ENCODE data around the gene SERPINB12. TPM values are rescaled to one million over a fixed set of nuclear protein-coding genes. Genes with fewer than 3 reads are reported as not detected.

The SERPINB12 gene
- total RNA-seq, 1 donor from 2014 or later = not detected

DNA sequence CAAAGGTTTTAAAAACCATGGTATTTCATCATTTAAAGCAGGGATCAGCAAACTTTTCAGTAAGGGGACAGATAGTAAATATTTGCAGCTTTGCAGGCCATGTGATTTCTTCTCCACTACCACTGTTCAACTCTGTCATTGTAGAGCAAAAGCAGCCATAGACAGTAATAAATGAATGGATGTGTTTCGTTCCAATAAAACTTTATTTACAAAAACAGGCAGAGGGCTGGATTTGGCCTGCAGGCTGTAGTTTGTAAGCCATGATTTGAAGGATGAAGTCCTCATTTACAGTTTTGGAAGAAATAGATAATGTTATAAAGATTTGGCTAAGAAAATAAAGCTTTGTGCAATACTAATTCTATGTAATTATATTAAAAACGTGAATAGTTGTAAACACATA lies 1.8 kb downstream of the SERPINB12 start:
- no peak for ATAC-seq
- intact Hi-C loops (cut with DNase I) = no loop called here
- DNase-seq (ENCODE audit: missing footprints) = no peak

DNA sequence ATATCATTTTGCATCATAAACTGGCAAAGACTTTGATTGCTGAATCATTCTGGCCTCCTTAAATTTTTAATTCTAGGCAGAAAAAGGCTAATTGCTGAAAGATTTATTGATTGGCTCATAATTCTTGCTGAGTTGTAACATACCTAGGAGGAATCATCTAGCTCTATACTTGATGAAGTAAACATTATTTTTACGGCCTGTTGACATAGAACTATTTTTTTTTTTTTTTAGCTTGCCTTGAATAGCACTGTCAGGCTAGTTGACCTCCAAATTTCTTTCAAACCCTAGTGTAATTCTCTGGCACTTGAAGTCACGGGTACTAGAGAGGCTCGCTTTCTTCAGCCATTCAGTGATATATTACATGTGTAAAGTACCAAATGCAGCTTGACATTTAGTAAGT lies 2.8 kb downstream of the SERPINB12 start:
- intact Hi-C loops (cut with DNase I) = no loop called here
- ATAC-seq (no peak), DNase-seq (ENCODE audit: missing footprints) (no peak)

- ATAC-seq (no peak), DNase-seq (ENCODE audit: missing footprints) (no peak)
- intact Hi-C loops (cut with DNase I) = no loop called here
Observed at GRCh38 chr18:63550068-63550467, 7.9 kb downstream of the SERPINB12 start.

DNA sequence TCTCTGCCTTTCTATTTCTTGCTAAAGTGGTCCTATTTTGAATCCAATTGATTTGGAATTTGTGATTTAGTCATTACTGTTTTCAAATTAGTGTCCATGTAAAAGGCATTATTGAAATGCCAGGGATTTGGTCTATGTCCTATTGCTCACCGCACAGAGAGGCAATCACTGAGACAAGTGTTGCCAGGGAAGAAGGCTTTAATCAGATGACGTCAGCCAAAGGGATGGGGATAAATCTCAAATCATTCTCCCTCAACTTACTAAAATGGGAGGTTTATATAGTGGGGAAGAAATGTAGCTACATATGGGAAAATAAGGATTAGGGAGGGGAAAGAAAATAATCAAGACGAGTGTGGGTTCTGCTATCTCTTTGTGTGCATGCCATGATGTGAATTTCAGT lies 9.6 kb downstream of the SERPINB12 start:
- intact Hi-C loops (cut with DNase I) = no loop called here
- DNase-seq (ENCODE audit: missing footprints) = no peak
- no peak for ATAC-seq

GRCh38 chr18:63552581-63552980 lies 10.4 kb downstream of the SERPINB12 start:
- no peak for ATAC-seq
- no peak for DNase-seq (ENCODE audit: missing footprints)
- intact Hi-C loops (cut with DNase I) = no loop called here

DNA sequence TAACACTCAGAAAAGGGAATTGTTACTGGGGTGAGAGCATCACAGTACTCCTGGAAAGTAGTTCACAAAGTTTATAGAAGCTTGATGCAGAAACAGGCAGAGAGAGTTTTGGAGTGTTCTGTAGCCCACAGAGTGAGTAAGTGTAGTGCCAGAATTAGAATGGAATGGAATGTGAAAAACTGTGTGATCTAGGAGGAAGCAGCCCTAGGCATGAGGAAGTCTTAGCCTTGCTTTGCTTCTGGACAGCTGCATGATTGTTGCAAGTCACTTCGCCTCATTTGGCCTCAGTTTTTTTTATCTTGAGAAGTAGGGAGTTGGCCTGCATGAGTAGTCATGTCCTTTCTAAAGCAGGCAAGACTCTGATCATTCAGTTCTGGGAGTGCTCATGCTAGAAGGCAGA lies 10.9 kb downstream of the SERPINB12 start:
- DNase-seq (ENCODE audit: missing footprints) (no peak), ATAC-seq (peak; percentile 89)
- intact Hi-C loops (cut with DNase I) = no loop called here

DNA sequence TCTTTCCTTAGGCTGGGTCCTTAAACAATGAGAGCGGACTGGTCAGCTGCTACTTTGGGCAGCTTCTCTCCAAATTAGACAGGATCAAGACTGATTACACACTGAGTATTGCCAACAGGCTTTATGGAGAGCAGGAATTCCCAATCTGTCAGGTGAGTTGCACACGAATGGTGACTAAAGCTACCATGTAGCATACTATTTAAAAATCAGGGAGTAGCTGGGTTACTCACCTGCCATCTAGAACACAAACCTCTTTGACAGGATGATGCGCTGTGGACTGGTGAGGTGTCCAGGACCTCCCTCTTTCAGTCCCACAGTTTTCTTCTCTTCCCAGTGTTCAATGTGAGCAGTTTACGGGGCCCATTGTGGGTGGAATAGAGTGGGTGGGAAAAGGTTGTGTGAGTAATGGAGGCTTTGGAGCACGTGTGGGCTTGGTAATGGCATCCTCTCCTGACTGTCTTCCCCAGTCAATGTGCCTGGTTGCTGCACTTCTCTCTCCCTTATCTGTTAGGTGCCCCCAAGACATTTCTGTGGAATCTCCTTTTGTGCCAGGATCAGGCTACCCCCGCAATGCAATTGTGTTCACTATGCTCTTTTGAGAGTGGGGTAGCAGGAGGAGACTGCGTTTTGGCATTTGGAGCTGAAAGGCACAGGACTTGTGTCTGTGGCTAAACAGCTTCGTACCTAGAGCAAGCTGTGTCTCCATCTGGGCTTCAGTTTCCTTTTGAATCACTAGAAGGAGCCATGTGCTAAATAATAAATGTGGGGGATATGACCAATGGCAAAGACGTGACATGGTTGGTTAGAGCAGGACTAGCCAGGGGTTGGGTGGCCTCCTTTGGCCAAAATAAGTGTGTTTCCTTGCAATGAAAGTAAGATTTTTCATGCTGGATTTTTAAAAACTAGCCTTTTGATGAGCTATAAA lies 17.7 kb downstream of the SERPINB12 start:
- DNase-seq (ENCODE audit: missing footprints) = no peak
- intact Hi-C loops (cut with DNase I) = no loop called here
- no peak for ATAC-seq

DNA sequence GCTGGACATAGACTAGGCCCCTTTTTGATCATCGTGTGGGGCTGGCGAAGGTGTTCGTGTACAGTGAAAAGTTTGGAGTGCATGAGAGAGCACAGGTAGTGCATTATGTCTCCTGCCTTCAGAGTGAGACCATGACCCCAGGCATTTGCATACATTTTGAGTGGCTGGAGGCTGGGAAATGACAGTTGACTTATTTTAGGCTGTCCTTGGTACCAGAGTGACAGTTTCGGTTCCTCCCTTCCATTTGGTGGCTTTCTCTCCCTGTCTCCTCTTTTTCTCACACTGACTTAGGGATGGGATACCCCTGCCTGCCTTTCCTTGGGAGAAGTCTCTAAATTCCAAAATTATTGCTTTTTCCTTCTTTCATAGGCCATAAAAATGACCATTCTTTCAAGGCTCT lies 20.1 kb downstream of the SERPINB12 start:
- ATAC-seq (no peak), DNase-seq (ENCODE audit: missing footprints) (no peak)
- intact Hi-C loops (cut with DNase I) = no loop called here

- DNase-seq (ENCODE audit: missing footprints) = no peak
- intact Hi-C loops (cut with DNase I) = no loop called here
- no peak for ATAC-seq
Observed at GRCh38 chr18:63564021-63564420, 21.9 kb downstream of the SERPINB12 start.

DNA sequence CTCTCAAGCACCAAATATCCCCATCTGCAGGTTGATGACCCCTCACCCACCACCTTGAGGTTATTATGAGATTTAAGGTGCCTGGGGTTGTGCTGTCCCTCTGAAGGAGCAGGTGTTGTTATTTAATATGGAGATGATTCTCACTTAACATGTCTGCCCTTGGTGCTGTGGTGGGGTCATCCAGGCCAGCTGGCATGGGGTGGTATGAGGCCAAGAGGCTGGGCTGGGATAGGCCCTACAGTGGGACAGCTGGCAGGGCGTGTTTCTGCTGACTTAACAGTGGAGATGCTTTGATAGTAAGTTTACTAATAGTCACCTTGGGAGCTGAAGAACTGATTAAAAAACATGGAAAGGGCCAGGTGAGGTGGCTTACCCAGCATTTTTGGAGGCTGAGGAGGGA lies 22.4 kb downstream of the SERPINB12 start:
- intact Hi-C loops (cut with DNase I) = no loop called here
- DNase-seq (ENCODE audit: missing footprints) = no peak

GRCh38 chr18:63567276-63567675 lies 25.1 kb downstream of the SERPINB12 start:
- no peak for ATAC-seq
- DNase-seq (ENCODE audit: missing footprints) = no peak
- intact Hi-C loops (cut with DNase I) = no loop called here

More for the DNA sequence above, 22.4 kb downstream of the SERPINB12 start:
- no peak for ATAC-seq

DNA sequence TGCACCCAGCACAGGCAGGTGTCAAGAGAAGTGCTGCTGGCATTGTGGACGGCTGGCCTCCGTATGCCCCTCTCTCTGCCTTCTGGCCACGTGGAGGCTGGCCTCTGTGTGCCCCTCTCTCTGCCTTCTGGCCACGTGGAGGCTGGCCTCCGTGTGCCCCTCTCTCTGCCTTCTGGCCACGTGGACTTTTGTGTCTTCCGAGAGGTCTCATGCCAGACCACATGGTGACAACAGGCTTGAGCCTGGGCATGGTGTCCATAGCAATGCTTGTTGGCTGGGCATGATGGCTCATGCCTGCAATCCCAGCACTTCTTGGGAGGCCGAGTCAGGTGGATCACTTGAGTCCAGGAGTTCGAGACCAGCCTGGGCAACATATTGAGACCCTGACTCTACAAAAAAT lies 25.7 kb downstream of the SERPINB12 start:
- ATAC-seq (no peak), DNase-seq (ENCODE audit: missing footprints) (no peak)
- intact Hi-C loops (cut with DNase I) = no loop called here

DNA sequence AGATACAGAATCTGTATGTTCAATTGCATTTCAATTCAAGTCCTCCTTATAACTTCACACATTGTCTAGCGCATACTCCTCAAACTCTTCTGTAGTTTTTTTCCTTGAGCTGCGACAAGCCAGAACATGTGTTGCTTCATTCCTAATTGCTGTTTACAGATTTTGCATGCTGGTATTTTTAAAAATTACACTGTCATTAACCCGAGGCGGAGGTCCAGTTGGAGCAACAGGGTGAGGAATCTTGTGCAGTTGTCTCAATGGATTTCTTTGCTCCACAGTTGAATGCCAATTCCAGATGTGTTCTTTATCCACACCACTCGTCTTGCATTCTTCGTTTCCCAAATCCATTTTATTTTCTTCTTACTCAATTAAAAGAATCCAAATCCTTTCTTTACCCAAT lies 28.6 kb downstream of the SERPINB12 start:
- intact Hi-C loops (cut with DNase I) = no loop called here
- DNase-seq (ENCODE audit: missing footprints) = no peak
- ATAC-seq = no peak

DNA sequence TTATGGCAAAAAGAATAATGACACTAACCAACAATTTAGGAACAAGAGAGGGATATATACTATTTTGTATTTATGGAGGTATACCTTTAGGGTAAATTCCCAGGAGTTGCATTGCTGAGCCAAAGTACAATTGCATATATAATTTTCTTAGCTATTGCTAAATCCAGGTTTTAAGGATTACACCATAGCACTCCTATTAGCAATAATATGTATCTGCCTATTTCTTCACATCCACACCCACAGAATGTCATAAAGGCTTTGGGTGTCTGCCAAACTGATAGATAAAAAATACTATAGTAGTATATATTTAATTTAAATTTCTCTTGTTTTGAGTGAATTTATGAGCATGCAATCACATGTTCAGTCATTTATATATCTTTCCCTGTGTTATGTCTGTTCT lies 33.5 kb downstream of the SERPINB12 start:
- no peak for ATAC-seq
- no peak for DNase-seq (ENCODE audit: missing footprints)
- intact Hi-C loops (cut with DNase I) = no loop called here

- DNase-seq (ENCODE audit: missing footprints) (no peak), ATAC-seq (no peak)
- intact Hi-C loops (cut with DNase I) = loop anchor here (2.0 kb wide), 1 partner anchor 58 kb away; no protein-coding TSS in a partner anchor
Observed at GRCh38 chr18:63578357-63578958, 36.3 kb downstream of the SERPINB12 start.

GRCh38 chr18:63579616-63580015 lies 37.4 kb downstream of the SERPINB12 start:
- intact Hi-C loops (cut with DNase I) = loop anchor here (2.0 kb wide), 1 partner anchor 59 kb away; no protein-coding TSS in a partner anchor
- no peak for ATAC-seq

GRCh38 chr18:63585988-63586387 lies 43.8 kb downstream of the SERPINB12 start:
- ATAC-seq (no peak), DNase-seq (ENCODE audit: missing footprints) (no peak)
- intact Hi-C loops (cut with DNase I) = no loop called here

More at GRCh38 chr18:63579616-63580015, 37.4 kb downstream of the SERPINB12 start:
- no peak for DNase-seq (ENCODE audit: missing footprints)

- no peak for DNase-seq (ENCODE audit: missing footprints)
- ATAC-seq = no peak
- intact Hi-C loops (cut with DNase I) = no loop called here
Observed at GRCh38 chr18:63586431-63586830, 44.3 kb downstream of the SERPINB12 start.

DNA sequence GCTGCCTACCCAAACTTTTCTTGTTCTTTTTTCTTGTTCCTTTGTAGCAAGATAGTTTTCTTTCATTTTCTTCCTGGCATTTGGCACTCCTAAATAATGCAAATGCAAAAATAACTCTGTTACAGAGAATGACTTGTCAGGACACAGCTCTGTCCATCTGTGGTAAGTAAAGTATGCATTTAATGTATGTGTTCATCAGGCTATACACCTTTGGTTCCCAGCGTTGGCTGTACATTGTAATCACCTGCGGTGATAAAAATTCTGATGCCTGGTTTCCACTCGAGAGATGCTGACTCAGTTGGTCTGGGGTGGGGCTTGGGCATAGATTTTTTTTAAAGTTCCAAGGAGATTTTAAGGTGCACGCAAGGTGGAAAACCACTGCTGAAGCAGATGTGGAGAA lies 44.8 kb downstream of the SERPINB12 start, which contains the start of gene SERPINB13:
Gene SERPINB13, plus strand, starts transcription at position 378 of the 400 bp plus-strand sequence. CDS start 1,325 bp downstream, outside the sequence.
- intact Hi-C loops (cut with DNase I) = no loop called here
- no peak for ATAC-seq

GRCh38 chr18:63588909-63589308 lies 46.7 kb downstream of the SERPINB12 start:
- intact Hi-C loops (cut with DNase I) = no loop called here
- no peak for ATAC-seq
- DNase-seq (ENCODE audit: missing footprints) = no peak

More for the DNA sequence above, 44.8 kb downstream of the SERPINB12 start, which contains the start of gene SERPINB13:
- DNase-seq (ENCODE audit: missing footprints) = no peak
